Ammon's horn (tissue), 1 donor: ENCODE measurements around the gene PITHD1.
"Not testable (repeated sequence)": the region's sequence is repeated elsewhere in the genome, so short reads cannot be mapped to it uniquely, and the experiment has no call there.

Source experiments
- DNase-seq: peaks from one replicate; pipeline ENCODE4 v3.0.0-alpha.2; 2016; ENCODE audit warnings: low spot score

The PITHD1 gene

DNA sequence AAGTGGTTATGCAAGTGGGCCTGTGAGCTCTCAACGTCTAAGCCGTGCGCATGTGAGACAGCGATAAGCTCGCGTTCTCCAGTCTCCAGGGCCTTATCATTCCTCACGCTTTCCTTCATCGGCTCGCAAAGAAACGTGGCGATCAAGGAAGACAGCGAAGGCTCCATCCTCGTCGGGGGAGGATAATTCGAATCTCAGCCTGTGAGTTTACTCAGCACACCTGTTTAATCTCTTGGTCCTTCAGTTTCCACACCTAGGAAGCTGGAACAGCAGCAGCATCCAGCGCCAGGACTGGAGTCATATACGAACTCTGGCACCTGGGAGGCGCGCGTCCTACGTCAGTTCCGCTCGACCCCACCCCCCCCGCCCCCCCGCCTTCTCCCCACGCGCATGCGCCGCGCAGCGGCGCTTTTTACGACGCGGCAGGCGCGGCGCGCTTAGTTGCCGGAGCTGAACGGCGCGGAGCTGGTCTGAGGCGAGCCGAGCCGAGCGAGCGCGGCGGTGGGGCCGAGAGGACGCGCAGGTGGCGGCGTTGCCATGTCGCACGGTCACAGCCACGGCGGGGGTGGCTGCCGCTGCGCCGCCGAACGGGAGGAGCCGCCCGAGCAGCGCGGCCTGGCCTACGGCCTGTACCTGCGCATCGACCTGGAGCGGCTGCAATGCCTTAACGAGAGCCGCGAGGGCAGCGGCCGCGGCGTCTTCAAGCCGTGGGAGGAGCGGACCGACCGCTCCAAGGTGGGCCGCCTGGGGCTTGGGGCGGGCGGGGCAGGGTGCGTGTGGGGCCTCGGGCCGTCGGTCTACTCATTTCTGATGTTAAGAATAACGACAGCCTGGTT is at the start of gene PITHD1:
PITHD1 (plus strand) TSS at position 440 of the 836 bp plus-strand sequence; CDS start at position 538, 98 bp downstream.
- peak; percentile 84 for DNase-seq

GRCh38 chr1:23732363-23733224 is 45.6 kb upstream of the PITHD1 start:
- no peak for DNase-seq

DNA sequence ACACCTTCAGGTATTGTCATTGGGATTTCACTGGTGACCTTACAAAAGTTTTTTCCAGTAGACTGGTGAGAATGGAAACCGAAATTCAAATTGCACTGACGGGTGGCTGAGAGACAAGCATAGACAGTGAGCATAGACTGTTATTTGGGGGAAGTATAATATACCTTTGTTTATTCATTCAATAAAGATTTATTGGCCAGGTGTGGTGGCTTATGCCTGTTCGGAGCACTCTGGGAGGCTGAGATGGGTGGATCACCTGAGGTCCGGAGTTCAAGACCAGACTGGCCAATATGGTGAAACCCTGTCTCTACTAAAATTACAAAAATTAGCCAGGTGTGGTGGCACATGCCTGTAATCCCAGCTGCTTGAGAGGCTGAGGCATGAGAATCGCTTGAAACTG is 44.9 kb upstream of the PITHD1 start:
- not testable (repeated sequence) for DNase-seq

DNA sequence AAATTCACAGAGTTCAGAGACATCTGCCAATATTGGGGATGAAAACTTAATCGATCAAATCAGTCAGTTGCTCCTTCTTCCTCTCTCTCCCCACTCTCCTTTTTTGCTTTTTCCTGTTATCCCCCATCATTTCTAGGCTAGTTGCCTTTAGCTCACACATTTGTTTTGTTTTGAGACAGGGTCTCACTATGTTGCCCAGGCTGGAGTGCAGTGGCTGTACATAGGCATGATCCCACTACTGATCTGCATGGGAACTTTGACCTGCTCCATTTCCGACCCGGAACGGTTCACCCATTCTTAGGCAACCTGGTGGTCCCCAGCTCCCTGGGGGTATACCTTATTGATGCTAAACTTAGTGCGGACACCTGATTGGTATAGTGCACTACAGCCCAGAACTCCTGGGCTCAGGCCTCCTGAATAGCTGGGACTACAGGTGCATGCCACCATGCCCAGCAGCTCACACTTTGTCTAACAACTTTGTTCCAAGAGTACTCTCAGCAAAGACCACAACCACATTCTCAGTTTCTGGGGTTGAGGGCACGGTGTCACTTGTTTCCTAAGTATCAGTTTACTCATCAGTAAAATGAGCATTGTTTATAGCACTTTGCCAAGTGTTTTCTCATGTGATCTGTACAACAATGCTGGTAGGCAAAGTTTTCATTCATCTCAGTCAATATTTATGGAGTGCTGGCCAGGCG is 41.6 kb upstream of the PITHD1 start:
- no peak for DNase-seq

DNA sequence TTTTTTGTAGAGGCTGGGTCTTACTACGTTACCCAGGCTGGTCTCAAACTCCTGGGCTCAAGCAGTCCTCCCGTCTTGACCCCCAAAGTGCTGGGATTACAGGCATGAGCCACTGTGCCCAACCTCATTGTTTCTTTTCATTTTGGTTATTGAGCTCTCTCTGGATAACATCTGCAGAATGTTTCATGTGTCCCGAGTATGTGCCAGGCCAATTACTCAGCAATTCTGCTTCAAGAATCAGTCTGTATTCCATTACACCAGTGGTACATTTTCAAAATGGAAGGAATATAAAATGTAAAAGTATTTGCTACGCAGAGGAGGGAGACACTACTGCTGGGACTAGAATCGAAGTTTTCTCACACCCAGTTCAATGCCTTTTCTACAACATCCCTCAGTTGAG is 36.6 kb upstream of the PITHD1 start:
- DNase-seq, result no peak

- no peak for DNase-seq
These were observed 35.4 kb upstream of the PITHD1 start for GRCh38 chr1:23742670-23743286.

- peak; percentile 84 for DNase-seq
These were observed 34.7 kb upstream of the PITHD1 start, which contains the start of gene ELOA for GRCh38 chr1:23743287-23744152. TSS of gene ELOA (plus strand) at chr1:23743471. CDS start at chr1:23743504, 33 bp downstream.

- DNase-seq, result no peak
These were observed 32.7 kb upstream of the PITHD1 start for GRCh38 chr1:23745515-23745914.

DNA sequence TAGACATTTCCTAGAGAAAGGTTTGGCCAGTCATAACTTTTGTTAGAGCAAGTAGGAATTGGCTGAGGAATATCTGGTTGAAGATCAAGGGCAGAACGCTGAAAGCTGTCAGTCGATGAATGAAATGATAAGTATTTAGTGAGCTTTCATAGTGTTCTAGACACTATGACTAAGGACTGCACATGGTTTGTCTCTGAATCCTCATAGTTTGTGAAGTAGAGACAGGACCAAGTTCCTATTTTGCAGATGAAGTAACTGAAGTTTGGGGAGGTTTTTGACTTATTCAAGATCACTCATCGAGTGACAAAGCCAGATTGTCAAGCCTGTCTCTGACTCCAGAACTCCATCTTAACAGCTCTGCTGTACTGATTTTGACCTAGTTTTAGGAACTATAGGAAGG is 30.2 kb upstream of the PITHD1 start:
- no peak for DNase-seq

DNA sequence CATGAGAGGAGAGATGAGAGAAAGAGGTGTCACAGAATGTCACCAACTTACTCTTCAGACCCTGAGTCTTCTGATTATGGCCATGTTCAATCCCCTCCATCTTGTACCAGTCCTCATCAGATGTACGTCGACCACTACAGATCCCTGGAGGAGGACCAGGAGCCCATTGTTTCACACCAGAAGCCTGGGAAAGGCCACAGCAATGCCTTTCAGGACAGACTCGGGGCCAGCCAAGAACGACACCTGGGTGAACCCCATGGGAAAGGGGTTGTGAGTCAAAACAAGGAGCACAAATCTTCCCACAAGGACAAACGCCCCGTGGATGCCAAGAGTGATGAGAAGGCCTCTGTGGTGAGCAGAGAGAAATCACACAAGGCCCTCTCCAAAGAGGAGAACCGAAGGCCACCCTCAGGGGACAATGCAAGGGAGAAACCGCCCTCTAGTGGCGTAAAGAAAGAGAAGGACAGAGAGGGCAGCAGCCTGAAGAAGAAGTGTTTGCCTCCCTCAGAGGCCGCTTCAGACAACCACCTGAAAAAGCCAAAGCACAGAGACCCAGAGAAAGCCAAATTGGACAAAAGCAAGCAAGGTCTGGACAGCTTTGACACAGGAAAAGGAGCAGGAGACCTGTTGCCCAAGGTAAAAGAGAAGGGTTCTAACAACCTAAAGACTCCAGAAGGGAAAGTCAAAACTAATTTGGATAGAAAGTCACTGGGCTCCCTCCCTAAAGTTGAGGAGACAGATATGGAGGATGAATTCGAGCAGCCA is 27.0 kb upstream of the PITHD1 start:
- DNase-seq, result peak; percentile 41

- DNase-seq, result no peak
These were observed 26.4 kb upstream of the PITHD1 start for GRCh38 chr1:23751815-23752200.

DNA sequence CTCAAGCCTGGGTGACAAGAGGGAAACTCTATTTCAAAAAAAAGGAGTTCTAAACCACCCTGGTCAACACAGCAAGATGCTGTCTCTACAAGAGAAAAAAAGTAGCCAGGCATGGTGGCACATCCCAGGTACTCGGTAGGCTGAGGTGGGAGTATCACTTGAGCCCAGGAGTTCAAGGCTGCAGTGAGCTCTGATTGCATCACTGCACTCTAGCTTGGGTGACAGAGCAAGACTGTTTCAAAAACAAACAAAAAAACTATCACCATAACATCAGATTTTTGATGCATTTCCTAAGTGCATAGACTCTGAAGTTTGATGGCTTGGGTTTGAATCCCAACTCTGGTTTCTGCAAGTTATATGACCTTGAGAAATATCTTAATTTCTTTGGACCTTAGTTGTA is 25.3 kb upstream of the PITHD1 start:
- DNase-seq, result no peak

- DNase-seq, result no peak
These were observed 21.5 kb upstream of the PITHD1 start for GRCh38 chr1:23756676-23757075.

DNA sequence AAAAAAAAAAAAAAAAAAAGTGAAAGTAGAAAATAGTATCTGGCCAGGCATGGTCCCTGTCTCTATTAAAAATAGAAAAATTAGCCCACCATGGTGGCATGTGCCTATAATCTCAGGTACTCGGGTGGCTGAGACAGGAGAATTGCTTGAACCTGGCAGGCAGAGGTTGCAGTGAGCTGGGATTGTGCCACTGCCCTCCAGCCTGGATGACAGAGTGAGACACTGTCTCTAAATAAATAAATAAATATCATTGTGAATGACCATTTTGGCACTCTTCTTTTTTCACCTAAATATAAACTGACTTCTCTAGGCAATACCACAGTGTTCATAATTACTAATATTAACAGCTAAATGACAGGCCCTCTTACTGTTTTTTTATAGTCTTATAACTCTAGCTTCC is 20.4 kb upstream of the PITHD1 start:
- no peak for DNase-seq

- DNase-seq, result peak; percentile 89
These were observed 18.9 kb upstream of the PITHD1 start for GRCh38 chr1:23759277-23759676.

GRCh38 chr1:23763041-23763577 is 15.1 kb upstream of the PITHD1 start:
- peak; percentile 9 for DNase-seq

GRCh38 chr1:23768733-23769132 is 9.5 kb upstream of the PITHD1 start:
- DNase-seq, result no peak

GRCh38 chr1:23772049-23772853 is 6.0 kb upstream of the PITHD1 start:
- DNase-seq, result peak; percentile 89

DNA sequence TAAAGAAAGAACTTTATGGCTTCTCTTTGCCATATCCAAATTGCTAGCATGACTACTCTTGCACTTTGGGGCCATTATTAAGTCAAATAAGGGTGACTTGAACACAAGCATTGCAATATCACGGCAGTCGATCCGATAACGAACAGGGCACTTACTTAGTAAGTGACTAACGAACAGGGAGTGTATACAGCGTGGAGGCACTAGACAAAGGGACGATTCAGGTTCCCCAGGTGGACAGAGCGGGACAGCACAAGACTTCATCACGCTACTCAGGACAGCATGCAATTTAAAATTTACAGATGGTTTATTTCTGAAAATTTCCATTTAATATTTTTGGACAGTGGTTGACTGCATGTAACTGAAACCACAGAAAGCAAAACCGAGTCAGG is 5.4 kb upstream of the PITHD1 start:
- DNase-seq, result no peak
